ENCODE results near the gene STEAP4. TPM values are rescaled to one million over a fixed set of nuclear protein-coding genes. Genes with fewer than 3 reads are reported as not detected.

STEAP4 gene
- total RNA-seq, 1 donor from 2014 or later, result 2.3 TPM

DNA sequence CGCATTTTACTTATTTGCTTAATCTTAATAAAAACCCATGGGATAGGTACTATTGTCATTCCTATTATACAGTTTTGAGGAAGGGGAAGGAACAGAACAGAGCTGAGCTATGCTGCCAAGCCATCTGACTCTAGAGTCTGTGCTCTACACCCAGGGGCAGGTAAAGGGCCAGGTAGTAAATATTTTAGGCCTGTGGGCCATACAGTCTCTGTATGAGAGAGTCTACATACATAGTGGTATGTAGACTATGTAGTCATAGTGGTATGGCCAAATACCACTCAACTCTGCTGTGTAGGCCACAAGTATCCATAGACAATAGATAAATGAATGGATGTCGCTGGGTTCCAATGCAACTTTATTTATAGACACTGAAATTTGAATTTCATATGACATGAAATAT lies 83.4 kb downstream of the STEAP4 start:
- no peak for DNase-seq (ENCODE audit: low read depth)
- Histone ChIP-seq H3K36me3 (ENCODE audit: control insufficient read depth, insufficient read depth, low read length) (no peaks in the 10 kb centered on the region), H3K27me3 (ENCODE audit: control insufficient read depth, insufficient read depth, low read length) (no peaks in the 10 kb centered on the region), H3K4me3 (ENCODE audit: low read depth, low read length) (no peak overlapping the region)
- no peak for TF ChIP-seq CTCF (IDR thresholded peaks at IDR 0.05; ENCODE audit: insufficient read depth, low read length, poor library complexity, severe bottlenecking)

Other genes starting within 250 kb of the STEAP4 start
- gene SRI, start 86.9 kb downstream of the STEAP4 start, total RNA-seq, result 109 and 118 TPM in 2 replicates

All from kidney epithelial cell (primary cell).